Measurements from ENCODE around the gene HLA-DRB5. TPM values are rescaled to one million over a fixed set of nuclear protein-coding genes. Genes with fewer than 3 reads are reported as not detected.
A peak's percentile ranks its signal among the peaks of the same experiment; 100 is the strongest.
"Not testable (repeated sequence)": the region's sequence is repeated elsewhere in the genome, so short reads cannot be mapped to it uniquely, and the experiment has no call there.

Gene HLA-DRB5
- total RNA-seq, result under 1 TPM; 0.39 to 0.56 TPM
- 43.3 TPM for polyA plus RNA-seq (ENCODE audit: insufficient read depth, low read depth, low replicate concordance)
- long read RNA-seq, donor 1, result 0 reads
- long read RNA-seq, donor 2, partial matches to known transcripts, result 18 of 20 reads
- long read RNA-seq, donor 2, other reads (novel, unspliced or antisense), result 0 of 20 reads

GRCh38 chr6:32529697-32530430 is at the start of gene HLA-DRB5:
TSS of gene HLA-DRB5 (minus strand) at chr6:32530287. CDS start at chr6:32530224, 63 bp downstream.
- intact Hi-C loops (cut with DNase I; ENCODE audit: low total_unique reads), result loop anchor here (5.0 kb wide), 1 partner anchor 42 kb away; no protein-coding TSS in a partner anchor
- Histone ChIP-seq H3K4me1 (no peaks in the 10 kb centered on the region), H3K4me3 (no peak within 1 kb of the TSS), H3K27ac (no peak within 1 kb of the TSS), H3K36me3 (ENCODE audit: low read depth, missing control alignments) (no peaks in the 10 kb centered on the region), H3K27me3 (no peaks in the 10 kb centered on the region), H3K9me3 (no peaks in the 10 kb centered on the region)
- TF ChIP-seq POLR2A (IDR thresholded peaks at IDR 0.05) (no peak), CTCF (IDR thresholded peaks at IDR 0.05) (no peak)
- 14 to 33% methylated on average over 2 to 3 of the region's 4 CpGs for WGBS, 2 donors
- DNase-seq, result peak; percentile 12

GRCh38 chr6:32578962-32579361 is 48.9 kb upstream of the HLA-DRB5 start:
- WGBS, 2 donors, result 0% methylated on average over 3 of the region's 3 CpGs
- H3K36me3 ChIP-seq (ENCODE audit: low read depth, missing control alignments), result no peaks in the 10 kb centered on the region
- intact Hi-C loops (cut with DNase I; ENCODE audit: low total_unique reads), result no loop called here

GRCh38 chr6:32577493-32577892 is 47.4 kb upstream of the HLA-DRB5 start:
- H3K9me3 ChIP-seq; H3K4me1 ChIP-seq; H3K36me3 ChIP-seq (ENCODE audit: low read depth, missing control alignments); H3K4me3 ChIP-seq; intact Hi-C loops (cut with DNase I; ENCODE audit: low total_unique reads); H3K27ac ChIP-seq; H3K27me3 ChIP-seq; DNase-seq: not testable (repeated sequence)
- 16 to 21% methylated on average over 5 of the region's 5 CpGs for WGBS, 2 donors

More at GRCh38 chr6:32578962-32579361, 48.9 kb upstream of the HLA-DRB5 start:
- Histone ChIP-seq H3K4me1 (no peaks in the 10 kb centered on the region), H3K27ac (no peak overlapping the region), H3K4me3 (no peak overlapping the region), H3K9me3 (no peaks in the 10 kb centered on the region), H3K27me3 (no peaks in the 10 kb centered on the region)
- DNase-seq, result no peak
- TF ChIP-seq POLR2A (IDR thresholded peaks at IDR 0.05) (no peak), CTCF (IDR thresholded peaks at IDR 0.05) (no peak)

- no peaks in the 10 kb centered on the region for H3K36me3 ChIP-seq (ENCODE audit: low read depth, missing control alignments)
- H3K4me1 ChIP-seq, result no peaks in the 10 kb centered on the region
- DNase-seq, result no peak
- WGBS, 2 donors, result 81 to 87% methylated on average over 1 of the region's 1 CpG
- no peak for TF ChIP-seq POLR2A (IDR thresholded peaks at IDR 0.05)
- no peak for TF ChIP-seq CTCF (IDR thresholded peaks at IDR 0.05)
- no peaks in the 10 kb centered on the region for H3K27me3 ChIP-seq
- H3K4me3 ChIP-seq, result no peak overlapping the region
- intact Hi-C loops (cut with DNase I; ENCODE audit: low total_unique reads), result no loop called here
- no peak overlapping the region for H3K27ac ChIP-seq
- no peaks in the 10 kb centered on the region for H3K9me3 ChIP-seq
Measured at GRCh38 chr6:32576250-32576649, 46.2 kb upstream of the HLA-DRB5 start.

- intact Hi-C loops (cut with DNase I; ENCODE audit: low total_unique reads), result loop anchor here (5.0 kb wide), 1 partner anchor 43 kb away; no protein-coding TSS in a partner anchor
- Histone ChIP-seq H3K9me3 (no peaks in the 10 kb centered on the region), H3K4me3 (no peak overlapping the region), H3K4me1 (no peaks in the 10 kb centered on the region), H3K27ac (no peak overlapping the region), H3K36me3 (ENCODE audit: low read depth, missing control alignments) (no peaks in the 10 kb centered on the region), H3K27me3 (no peaks in the 10 kb centered on the region)
- DNase-seq, result no peak
- no peak for TF ChIP-seq CTCF (IDR thresholded peaks at IDR 0.05)
- TF ChIP-seq POLR2A (IDR thresholded peaks at IDR 0.05), result no peak
- WGBS, 2 donors, result 32 to 38% methylated on average over 2 to 4 of the region's 4 CpGs
Measured at GRCh38 chr6:32570363-32570905, 40.3 kb upstream of the HLA-DRB5 start.

Data from testis (tissue), 5 donors.